OCI-LY1 (cell line): Measurements from ENCODE around the gene SURF4.

Experiments
- H2AFZ ChIP-seq: fragments of 200-600 bp; sonication (generic), shearing (Covaris generic); 2 replicates; pipeline ENCODE4 v1.6.0; 2014; ENCODE audit warnings: antibody characterized with exemption, mild to moderate bottlenecking, low read length
- H3F3A ChIP-seq: fragments of 200-600 bp; sonication (generic), shearing (Covaris generic); 2 replicates; pipeline ENCODE4 v1.6.0; 2014; ENCODE audit warnings: mild to moderate bottlenecking, antibody characterized with exemption, low read length, moderate library complexity; ENCODE audit not compliant: insufficient read depth
- H3K27ac ChIP-seq: fragments of 200-600 bp; sonication (generic); 2 replicates; pipeline ENCODE4 v1.5.1; 2014; ENCODE audit warnings: low read length, mixed run types, mild to moderate bottlenecking, low read depth; ENCODE audit not compliant: poor library complexity, severe bottlenecking
- H3K27me3 ChIP-seq: fragments of 200-600 bp; sonication (generic); 2 replicates; pipeline ENCODE4 v1.6.0; 2014; ENCODE audit warnings: antibody characterized with exemption, mild to moderate bottlenecking, low read length, moderate library complexity; ENCODE audit not compliant: insufficient read depth
- H3K36me3 ChIP-seq: fragments of 200-600 bp; sonication (generic); 2 replicates; pipeline ENCODE4 v1.6.1; 2014; ENCODE audit warnings: mild to moderate bottlenecking, antibody characterized with exemption, low read length, moderate library complexity, mixed read lengths; ENCODE audit not compliant: insufficient read depth
- H3K4me1 ChIP-seq: fragments of 200-600 bp; sonication (generic); 2 replicates; pipeline ENCODE4 v1.5.1; 2014; ENCODE audit warnings: mild to moderate bottlenecking, low read length, moderate library complexity; ENCODE audit not compliant: insufficient read depth, severe bottlenecking
- H3K4me2 ChIP-seq: fragments of 200-600 bp; sonication (generic), shearing (Covaris generic); 2 replicates; pipeline ENCODE4 v1.6.1; 2014; ENCODE audit warnings: low read length
- H3K4me3 ChIP-seq: fragments of 200-600 bp; sonication (generic); 2 replicates; pipeline ENCODE4 v1.5.1; 2014; ENCODE audit warnings: low read length, low read depth, mild to moderate bottlenecking, mixed read lengths; ENCODE audit not compliant: poor library complexity, severe bottlenecking
- H3K79me2 ChIP-seq: fragments of 200-600 bp; shearing (Covaris generic); 2 replicates; pipeline ENCODE4 v1.6.1; 2016; ENCODE audit warnings: mixed run types, low read length, mixed read lengths; ENCODE audit not compliant: insufficient read depth
- H3K9ac ChIP-seq: fragments of 200-600 bp; sonication (generic), shearing (Covaris generic); 2 replicates; pipeline ENCODE4 v1.6.1; 2014; ENCODE audit warnings: mild to moderate bottlenecking, low read length, mixed read lengths
- H3K9me2 ChIP-seq: fragments of 200-600 bp; sonication (generic), shearing (Covaris generic); 2 replicates; pipeline ENCODE4 v1.6.1; 2014; ENCODE audit warnings: low read depth, mild to moderate bottlenecking, low read length, mixed read lengths
- H3K9me3 ChIP-seq: fragments of 200-600 bp; shearing (Covaris generic); 2 replicates; pipeline ENCODE4 v1.6.1; 2014; ENCODE audit warnings: low read length, mixed read lengths
- H4K20me1 ChIP-seq: fragments of 200-600 bp; sonication (generic), shearing (Covaris generic); 2 replicates; pipeline ENCODE4 v1.6.0; 2016; ENCODE audit warnings: mild to moderate bottlenecking, low read length; ENCODE audit not compliant: insufficient read depth
- EZH2 ChIP-seq: fragments of 200-600 bp; sonication (generic), shearing (Covaris generic); IDR thresholded peaks from 2 replicates; pipeline ENCODE4 v1.8.0; 2017; ENCODE audit warnings: borderline replicate concordance, mixed run types, mild to moderate bottlenecking, antibody characterized with exemption, low read length, moderate library complexity, mixed read lengths
- TF ChIP-seq, protein P1 (sequence below): fragments of 200-600 bp; sonication (generic), shearing (Covaris generic); IDR thresholded peaks from 2 replicates; pipeline ENCODE4 v1.5.1; 2017; ENCODE audit warnings: mild to moderate bottlenecking, antibody characterized with exemption, low read length, moderate library complexity, mixed read lengths

The SURF4 gene

DNA sequence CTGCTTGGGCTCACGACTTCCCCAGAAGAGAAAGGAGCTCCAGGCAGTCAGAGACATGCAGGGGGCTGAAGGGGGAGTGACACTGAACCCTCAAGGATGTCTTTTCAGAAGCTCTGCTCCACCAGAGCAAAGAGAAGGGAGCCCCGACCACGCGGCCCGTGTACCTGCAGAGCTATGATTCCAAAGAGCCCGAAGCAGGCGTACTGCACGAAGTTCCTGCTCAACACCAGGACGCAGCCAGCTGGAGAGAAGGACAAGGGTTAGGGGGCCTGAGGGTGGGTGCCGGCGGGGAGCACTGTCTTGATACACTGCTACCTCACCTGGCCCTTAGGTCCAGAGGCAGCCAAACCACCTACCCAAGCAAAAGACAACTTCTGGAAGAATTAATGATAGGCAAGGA, 9.4 kb downstream of the SURF4 start:
- Histone ChIP-seq H3K27me3 (no peaks in the 10 kb centered on the region), H2AFZ (no peak overlapping the region), H4K20me1 (no peaks in the 10 kb centered on the region), H3K36me3 (peaks cover 70% of the 10 kb centered on the region), H3K4me1 (peaks cover 13% of the 10 kb centered on the region), H3K4me2 (no peak overlapping the region), H3K79me2 (peaks cover 4% of the 10 kb centered on the region), H3K27ac (no peak overlapping the region), H3F3A (no peaks in the 10 kb centered on the region), H3K9me2 (no peaks in the 10 kb centered on the region), H3K9me3 (no peaks in the 10 kb centered on the region), H3K4me3 (no peak overlapping the region), H3K9ac (no peak overlapping the region)
- TF ChIP-seq, protein P1, sequence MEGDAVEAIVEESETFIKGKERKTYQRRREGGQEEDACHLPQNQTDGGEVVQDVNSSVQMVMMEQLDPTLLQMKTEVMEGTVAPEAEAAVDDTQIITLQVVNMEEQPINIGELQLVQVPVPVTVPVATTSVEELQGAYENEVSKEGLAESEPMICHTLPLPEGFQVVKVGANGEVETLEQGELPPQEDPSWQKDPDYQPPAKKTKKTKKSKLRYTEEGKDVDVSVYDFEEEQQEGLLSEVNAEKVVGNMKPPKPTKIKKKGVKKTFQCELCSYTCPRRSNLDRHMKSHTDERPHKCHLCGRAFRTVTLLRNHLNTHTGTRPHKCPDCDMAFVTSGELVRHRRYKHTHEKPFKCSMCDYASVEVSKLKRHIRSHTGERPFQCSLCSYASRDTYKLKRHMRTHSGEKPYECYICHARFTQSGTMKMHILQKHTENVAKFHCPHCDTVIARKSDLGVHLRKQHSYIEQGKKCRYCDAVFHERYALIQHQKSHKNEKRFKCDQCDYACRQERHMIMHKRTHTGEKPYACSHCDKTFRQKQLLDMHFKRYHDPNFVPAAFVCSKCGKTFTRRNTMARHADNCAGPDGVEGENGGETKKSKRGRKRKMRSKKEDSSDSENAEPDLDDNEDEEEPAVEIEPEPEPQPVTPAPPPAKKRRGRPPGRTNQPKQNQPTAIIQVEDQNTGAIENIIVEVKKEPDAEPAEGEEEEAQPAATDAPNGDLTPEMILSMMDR: no peak
- no peak for TF ChIP-seq EZH2

DNA sequence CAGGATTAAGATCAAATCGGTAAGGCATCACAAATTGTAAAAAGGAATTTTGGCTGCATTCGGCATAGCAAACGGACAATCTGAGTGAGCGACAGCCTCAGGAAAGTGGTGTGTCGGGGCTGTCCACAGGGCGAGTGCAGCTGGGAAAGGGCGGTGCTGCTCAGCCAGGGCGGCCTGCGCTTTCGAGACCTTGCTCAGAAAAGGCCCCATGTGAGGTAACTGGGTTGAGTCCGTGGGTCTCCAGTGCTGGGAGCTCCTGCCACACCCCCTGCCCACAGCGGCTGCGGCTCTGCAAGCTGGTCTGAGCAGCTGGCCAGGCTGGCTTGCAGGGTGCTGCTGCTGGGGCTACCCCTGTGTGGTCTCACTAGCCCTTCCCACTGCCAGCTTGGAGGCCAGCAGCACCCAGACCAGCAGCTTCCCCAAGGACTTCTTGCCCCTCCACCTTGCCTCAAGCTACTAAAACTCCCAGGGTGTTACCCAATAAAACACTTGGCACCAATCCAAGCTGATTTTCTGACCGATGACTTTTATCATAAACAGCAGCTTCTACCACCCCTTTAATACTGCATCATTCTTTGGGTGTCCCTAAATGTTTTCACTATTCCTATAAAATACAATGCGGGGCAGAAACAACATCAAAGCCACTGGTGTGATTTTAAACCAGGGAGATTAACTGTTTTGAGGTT, 13.4 kb downstream of the SURF4 start:
- H3K4me2 ChIP-seq: no peak overlapping the region
- H3K79me2 ChIP-seq: no peaks in the 10 kb centered on the region
- no peaks in the 10 kb centered on the region for H4K20me1 ChIP-seq
- TF ChIP-seq, protein P1: no peak
- no peak for TF ChIP-seq EZH2
- no peaks in the 10 kb centered on the region for H3K27me3 ChIP-seq
- H3K9me3 ChIP-seq: no peaks in the 10 kb centered on the region
- H3K27ac ChIP-seq: no peak overlapping the region
- peaks cover 87% of the 10 kb centered on the region for H3K36me3 ChIP-seq
- no peak overlapping the region for H2AFZ ChIP-seq
- H3F3A ChIP-seq: no peaks in the 10 kb centered on the region
- no peak overlapping the region for H3K9ac ChIP-seq
- no peak overlapping the region for H3K4me3 ChIP-seq
- no peaks in the 10 kb centered on the region for H3K9me2 ChIP-seq
- peaks cover 7% of the 10 kb centered on the region for H3K4me1 ChIP-seq

DNA sequence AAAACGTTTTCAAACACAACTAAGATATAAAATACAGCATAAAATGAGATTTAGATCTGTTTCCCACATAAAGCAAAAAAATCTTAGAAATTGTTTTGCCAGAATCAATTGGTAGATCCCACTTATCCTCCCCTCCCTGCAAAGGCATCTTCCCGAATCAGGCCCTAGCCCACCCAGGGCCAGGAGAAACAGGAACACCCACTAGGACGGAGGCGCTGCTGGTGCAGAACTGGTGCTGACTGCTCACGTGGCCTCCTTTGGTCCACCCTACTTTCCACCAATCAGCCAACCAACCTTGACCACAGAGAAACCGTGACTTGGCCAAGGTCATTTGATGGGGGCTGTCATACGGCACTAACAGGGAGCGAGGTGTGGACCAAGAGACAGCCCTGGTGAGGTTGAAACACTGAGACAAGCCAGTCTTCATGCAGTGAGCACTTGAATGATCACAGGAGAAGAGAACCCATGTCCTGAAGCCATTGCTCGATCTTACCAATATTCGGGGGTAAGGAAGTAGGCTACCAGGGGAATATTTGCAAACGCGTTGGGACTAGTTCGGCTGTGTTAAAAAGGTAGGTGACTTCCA, 14.3 kb downstream of the SURF4 start:
- Histone ChIP-seq H3K4me2 (no peak overlapping the region), H3K27ac (no peak overlapping the region), H3K79me2 (no peaks in the 10 kb centered on the region; the same call in 1 of the 2 replicates), H3K36me3 (peaks cover 87% of the 10 kb centered on the region), H2AFZ (no peak overlapping the region), H4K20me1 (no peaks in the 10 kb centered on the region), H3K9ac (no peak overlapping the region), H3K4me1 (peaks cover 13% of the 10 kb centered on the region), H3F3A (no peaks in the 10 kb centered on the region), H3K9me2 (no peaks in the 10 kb centered on the region), H3K9me3 (no peaks in the 10 kb centered on the region), H3K4me3 (no peak overlapping the region), H3K27me3 (no peaks in the 10 kb centered on the region)
- TF ChIP-seq EZH2: no peak
- TF ChIP-seq, protein P1: no peak
